ENCODE results near the gene TMIGD1. TPM values are rescaled to one million over a fixed set of nuclear protein-coding genes. Genes with fewer than 3 reads are reported as not detected.

TMIGD1 gene
- total and polyA plus RNA-seq, 4 donors, result not detected

DNA sequence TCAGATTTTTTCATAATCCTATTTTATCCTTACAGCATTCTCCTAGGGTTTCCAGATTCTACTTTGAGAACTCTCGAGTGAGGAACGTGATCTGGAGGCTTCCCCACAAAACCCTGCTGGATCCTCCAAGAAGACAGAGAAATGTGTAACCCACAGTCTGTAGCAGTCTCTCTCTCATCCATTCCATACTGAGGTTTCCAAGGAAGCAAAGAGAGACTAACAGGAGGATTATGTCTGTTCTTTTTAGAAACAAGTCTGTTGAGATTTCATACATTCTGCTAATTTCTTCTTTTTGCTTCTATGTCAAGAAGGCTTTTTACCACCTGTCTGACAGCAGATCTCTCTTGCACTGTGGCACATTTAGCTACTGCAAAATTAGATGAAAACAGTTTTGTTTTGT lies 18.8 kb downstream of the TMIGD1 start:
- H3K9ac ChIP-seq (ENCODE audit: insufficient read depth in 1 of 2, low read length in 2 of 2), result no peak overlapping the region
- H3K27me3 ChIP-seq (ENCODE audit: control insufficient read depth in 3 of 3, insufficient read depth in 3 of 3, low read length in 2 of 3), result peaks cover 0 to 10% (median 0%) of the 10 kb centered on the region in 3 donors
- no peaks in the 10 kb centered on the region for H3K36me3 ChIP-seq (ENCODE audit: control insufficient read depth in 4 of 4, insufficient read depth in 4 of 4, low read length in 4 of 4)
- DNase-seq, result no peak
- ATAC-seq (ENCODE audit: insufficient read depth, low FRiP score), result no peak
- H3K4me1 ChIP-seq (ENCODE audit: control insufficient read depth in 5 of 5, insufficient read depth in 5 of 5, low read length in 5 of 5), result peaks cover 0 to 2% (median 0%) of the 10 kb centered on the region in 5 donors
- H3K4me3 ChIP-seq, result no peak overlapping the region
- no peaks in the 10 kb centered on the region for H3K9me3 ChIP-seq (ENCODE audit: control insufficient read depth in 4 of 4, insufficient read depth in 3 of 4, low read length in 3 of 4)
- no peak overlapping the region for H3K27ac ChIP-seq (ENCODE audit: low read depth in 1 of 2, low read length in 1 of 2)
- WGBS, 2 donors, result 80 to 99% methylated on average over 2 of the region's 2 CpGs
- TF ChIP-seq, protein P1, sequence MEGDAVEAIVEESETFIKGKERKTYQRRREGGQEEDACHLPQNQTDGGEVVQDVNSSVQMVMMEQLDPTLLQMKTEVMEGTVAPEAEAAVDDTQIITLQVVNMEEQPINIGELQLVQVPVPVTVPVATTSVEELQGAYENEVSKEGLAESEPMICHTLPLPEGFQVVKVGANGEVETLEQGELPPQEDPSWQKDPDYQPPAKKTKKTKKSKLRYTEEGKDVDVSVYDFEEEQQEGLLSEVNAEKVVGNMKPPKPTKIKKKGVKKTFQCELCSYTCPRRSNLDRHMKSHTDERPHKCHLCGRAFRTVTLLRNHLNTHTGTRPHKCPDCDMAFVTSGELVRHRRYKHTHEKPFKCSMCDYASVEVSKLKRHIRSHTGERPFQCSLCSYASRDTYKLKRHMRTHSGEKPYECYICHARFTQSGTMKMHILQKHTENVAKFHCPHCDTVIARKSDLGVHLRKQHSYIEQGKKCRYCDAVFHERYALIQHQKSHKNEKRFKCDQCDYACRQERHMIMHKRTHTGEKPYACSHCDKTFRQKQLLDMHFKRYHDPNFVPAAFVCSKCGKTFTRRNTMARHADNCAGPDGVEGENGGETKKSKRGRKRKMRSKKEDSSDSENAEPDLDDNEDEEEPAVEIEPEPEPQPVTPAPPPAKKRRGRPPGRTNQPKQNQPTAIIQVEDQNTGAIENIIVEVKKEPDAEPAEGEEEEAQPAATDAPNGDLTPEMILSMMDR (IDR thresholded peaks at IDR 0.05; ENCODE audit: control extremely low read depth, extremely low read depth), result no peak

DNA sequence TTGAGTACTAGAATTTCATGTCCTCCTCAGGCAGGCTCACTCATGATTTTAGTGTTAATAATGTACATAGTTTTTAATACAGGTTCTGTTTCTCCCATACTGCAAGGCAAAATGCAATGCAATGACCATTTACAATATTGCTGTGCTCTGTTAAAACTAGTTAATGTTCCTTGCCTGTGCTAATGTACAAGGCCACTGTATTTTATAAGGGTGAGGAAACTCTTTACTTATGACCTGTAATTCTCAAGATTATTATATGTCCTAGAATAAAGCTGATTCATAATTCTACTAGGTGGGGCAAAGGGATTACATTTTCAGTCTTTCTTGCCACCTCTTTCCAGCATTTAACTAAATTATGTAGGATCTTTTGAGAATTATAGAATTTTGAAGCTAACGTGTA lies 19.4 kb downstream of the TMIGD1 start:
- WGBS, 2 donors, result 77 to 81% methylated on average over 1 of the region's 1 CpG
- DNase-seq, result no peak
- no peaks in the 10 kb centered on the region for H3K9me3 ChIP-seq (ENCODE audit: control insufficient read depth in 4 of 4, insufficient read depth in 3 of 4, low read length in 3 of 4)
- H3K27me3 ChIP-seq (ENCODE audit: control insufficient read depth in 3 of 3, insufficient read depth in 3 of 3, low read length in 2 of 3), result peaks cover 0 to 10% (median 0%) of the 10 kb centered on the region in 3 donors
- H3K36me3 ChIP-seq (ENCODE audit: control insufficient read depth in 4 of 4, insufficient read depth in 4 of 4, low read length in 4 of 4), result no peaks in the 10 kb centered on the region
- H3K27ac ChIP-seq (ENCODE audit: low read depth in 1 of 2, low read length in 1 of 2), result no peak overlapping the region
- no peak overlapping the region for H3K9ac ChIP-seq (ENCODE audit: insufficient read depth in 1 of 2, low read length in 2 of 2)
- no peak overlapping the region for H3K4me3 ChIP-seq
- TF ChIP-seq, protein P1 (IDR thresholded peaks at IDR 0.05; ENCODE audit: control extremely low read depth, extremely low read depth), result no peak
- no peak for ATAC-seq (ENCODE audit: insufficient read depth, low FRiP score)
- H3K4me1 ChIP-seq (ENCODE audit: control insufficient read depth in 5 of 5, insufficient read depth in 5 of 5, low read length in 5 of 5), result peaks cover 0 to 2% (median 0%) of the 10 kb centered on the region in 5 donors

DNA sequence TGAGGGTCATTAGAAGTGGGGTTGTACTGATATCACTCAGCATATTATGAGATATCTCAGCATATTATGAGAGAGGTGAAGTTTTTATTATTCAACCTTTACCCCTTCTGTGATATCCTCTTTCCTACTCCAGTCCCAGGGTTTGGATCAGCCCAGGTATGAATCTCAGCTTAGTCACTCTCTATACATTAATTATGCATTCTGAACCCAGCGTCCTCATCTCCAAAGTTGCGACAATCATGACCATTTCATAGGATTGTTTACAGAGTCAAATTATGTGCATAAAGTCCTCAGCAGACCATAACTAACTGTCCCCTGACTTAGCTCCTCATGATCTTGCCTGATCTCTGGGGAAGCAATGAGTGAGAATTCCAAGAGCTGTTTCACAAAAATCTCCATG lies 21.6 kb downstream of the TMIGD1 start:
- Histone ChIP-seq H3K9me3 (ENCODE audit: control insufficient read depth in 4 of 4, insufficient read depth in 3 of 4, low read length in 3 of 4) (no peaks in the 10 kb centered on the region), H3K36me3 (ENCODE audit: control insufficient read depth in 4 of 4, insufficient read depth in 4 of 4, low read length in 4 of 4) (no peaks in the 10 kb centered on the region), H3K27ac (ENCODE audit: low read depth in 1 of 2, low read length in 1 of 2) (no peak overlapping the region), H3K4me3 (no peak overlapping the region), H3K27me3 (ENCODE audit: control insufficient read depth in 3 of 3, insufficient read depth in 3 of 3, low read length in 2 of 3) (peaks cover 0 to 10% (median 0%) of the 10 kb centered on the region in 3 donors), H3K9ac (ENCODE audit: insufficient read depth in 1 of 2, low read length in 2 of 2) (no peak overlapping the region), H3K4me1 (ENCODE audit: control insufficient read depth in 5 of 5, insufficient read depth in 5 of 5, low read length in 5 of 5) (peaks cover 0 to 2% (median 0%) of the 10 kb centered on the region in 5 donors)
- WGBS, 2 donors, result 64 to 88% methylated on average over 2 of the region's 2 CpGs
- DNase-seq (no peak), ATAC-seq (ENCODE audit: insufficient read depth, low FRiP score) (no peak)
- TF ChIP-seq, protein P1 (IDR thresholded peaks at IDR 0.05; ENCODE audit: control extremely low read depth, extremely low read depth), result no peak

DNA sequence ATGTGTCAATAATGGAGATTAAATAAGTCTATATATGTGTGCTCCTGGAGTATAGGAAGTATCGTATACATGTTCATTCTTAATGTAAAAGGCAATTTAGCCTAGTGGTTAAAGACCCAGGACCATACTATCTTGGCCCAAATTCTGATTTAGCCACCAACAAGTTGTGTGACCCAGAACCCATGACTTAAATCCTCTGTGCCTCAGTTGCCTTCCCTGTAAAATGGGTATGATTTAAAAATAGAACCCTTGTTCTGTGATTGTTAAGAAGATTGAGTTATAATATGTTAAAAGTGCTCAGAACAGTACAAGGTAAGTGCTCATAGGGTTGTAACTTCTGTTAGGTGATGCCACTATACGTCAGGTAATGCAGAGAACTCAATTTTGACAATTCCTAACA lies 23.3 kb downstream of the TMIGD1 start:
- no peak overlapping the region for H3K9ac ChIP-seq (ENCODE audit: insufficient read depth in 1 of 2, low read length in 2 of 2)
- H3K27ac ChIP-seq (ENCODE audit: low read depth in 1 of 2, low read length in 1 of 2), result no peak overlapping the region
- H3K4me3 ChIP-seq, result no peak overlapping the region
- ATAC-seq (ENCODE audit: insufficient read depth, low FRiP score) (no peak), DNase-seq (no peak)
- H3K36me3 ChIP-seq (ENCODE audit: control insufficient read depth in 4 of 4, insufficient read depth in 4 of 4, low read length in 4 of 4), result no peaks in the 10 kb centered on the region
- H3K4me1 ChIP-seq (ENCODE audit: control insufficient read depth in 5 of 5, insufficient read depth in 5 of 5, low read length in 5 of 5), result peaks cover 0 to 2% (median 0%) of the 10 kb centered on the region in 5 donors
- TF ChIP-seq, protein P1 (IDR thresholded peaks at IDR 0.05; ENCODE audit: control extremely low read depth, extremely low read depth), result no peak
- H3K9me3 ChIP-seq (ENCODE audit: control insufficient read depth in 4 of 4, insufficient read depth in 3 of 4, low read length in 3 of 4), result no peaks in the 10 kb centered on the region
- WGBS, 2 donors, result 98 to 100% methylated on average over 2 of the region's 2 CpGs
- H3K27me3 ChIP-seq (ENCODE audit: control insufficient read depth in 3 of 3, insufficient read depth in 3 of 3, low read length in 2 of 3), result peaks cover 0 to 10% (median 0%) of the 10 kb centered on the region in 3 donors
